Ovary (tissue), 9 donors: ENCODE data around the gene KCNG2. TPM values are rescaled to one million over a fixed set of nuclear protein-coding genes. Genes with fewer than 3 reads are reported as not detected.

Experiments
- DNase-seq, 5 donors: peaks; one replicate each; pipeline ENCODE4 v3.0.0-alpha.2; 2019 to 2020
- H3K27ac ChIP-seq, 2 donors: fragments of 200-600 bp; one replicate each; pipeline versions ENCODE4 v1.5.1 to v1.8.0; 2019 to 2022
- H3K27me3 ChIP-seq: fragments of 200-600 bp; one replicate; pipeline ENCODE4 v1.8.0; 2022
- H3K36me3 ChIP-seq: fragments of 200-600 bp; sonication (generic); one replicate; pipeline ENCODE4 v1.5.1; 2019
- H3K4me1 ChIP-seq: one replicate; pipeline ENCODE4 v1.8.1; 2013; ENCODE audit warnings: mild to moderate bottlenecking, moderate library complexity; ENCODE audit not compliant: insufficient read depth
- H3K4me3 ChIP-seq: fragments of 200-600 bp; sonication (generic); one replicate; pipeline ENCODE4 v1.5.1; 2017
- H3K9me3 ChIP-seq, 2 donors: fragments of 200-600 bp in 1 of 2; sonication (generic) in 1 of 2; one replicate each; pipeline versions ENCODE4 v1.5.1 to v1.8.1; 2013 to 2019; ENCODE audit warnings: mild to moderate bottlenecking in 1 of 2, moderate library complexity in 1 of 2
- CTCF ChIP-seq, 3 donors: fragments of 450-650 bp in 2 of 3; fragments of 200-600 bp in 1 of 3; IDR thresholded peaks; one replicate each; pipeline versions ENCODE4 v1.5.1 to v1.8.0; 2016 to 2022; ENCODE audit warnings: antibody characterized with exemption in 3 of 3, mild to moderate bottlenecking in 1 of 3
- EP300 ChIP-seq: sonication (generic); formaldehyde crosslinking; IDR thresholded peaks from one replicate; pipeline ENCODE4 v1.6.1; 2017; ENCODE audit warnings: antibody characterized with exemption
- POLR2A ChIP-seq: fragments of 450-650 bp; IDR thresholded peaks from one replicate; pipeline ENCODE4 v1.6.1; 2017; ENCODE audit warnings: antibody characterized with exemption, mild to moderate bottlenecking, moderate library complexity
- WGBS, 3 donors: extraction: QIAGEN DNeasy Blood & Tissue Kit in 1 of 3; methylation state at CpG; one replicate each; pipeline versions ENCODE4 v1.1.5 to v1.1.7; 2013 to 2017; 5-methylcytosine and 5-hydroxymethylcytosine counted together
- intact Hi-C, 4 donors: fragments of 100-400 bp; cut with DNase I; formaldehyde crosslinking; loops; one replicate each; pipeline versions ENCODE4 v1.11.0 to v1.15.1; 2022 to 2023
- polyA plus RNA-seq, 2 donors: library from polyadenylated mRNA; stranded (reverse); fragments of 200-250 nt in 1 of 2; fragments of 350-450 nt in 1 of 2; fragmentation: Illumina TruSeq in 1 of 2; extraction: RNeasy Lipid Tissue Mini Kit (QIAGEN cat#74804) in 1 of 2; gene quantifications; one replicate each; pipeline ENCODE4 v1.2.3, GENCODE V29; 2013 to 2014
- total RNA-seq, 7 donors: library from RNA; depleted of rRNA in 2 of 7; stranded (reverse); fragments of >200 nt in 2 of 7; fragmentation: NEBNext Ultra II Directional in 3 of 7; extraction: Animal tissue kit (Norgen Biotek cat#: 25700) in 3 of 7; gene quantifications; one replicate each; pipeline versions ENCODE4 v1.1.0 to v1.2.4, GENCODE V29; 2016 to 2023
- donor health status: DM: no; HTN: no; CAD: no; lungs with moderate emphysema.
- donor health status: DM: no; HTN: no; CAD: no.
- donor health status: Bipolar disorder and iron deficiency.
- donor health status: DM: yes; HTN: yes; CAD: no.
- donor health status: DM: no; HTN: no; CAD: no.
- donor health status: DM: yes; HTN: yes; CAD: no.

The KCNG2 gene
- total and polyA plus RNA-seq, 9 donors, result 0.10 to 0.80 (median 0.21) TPM; not detected in 3

- DNase-seq, result no peak
- intact Hi-C loops, result no loop called here
Measured at GRCh38 chr18:79872527-79873444, 75.0 kb downstream of the KCNG2 start.

GRCh38 chr18:79873449-79874110 lies 75.8 kb downstream of the KCNG2 start:
- intact Hi-C loops, result no loop called here
- Histone ChIP-seq H3K4me1 (no peaks in the 10 kb centered on the region), H3K27ac (no peak overlapping the region), H3K9me3 (no peaks in the 10 kb centered on the region), H3K36me3 (no peaks in the 10 kb centered on the region), H3K4me3 (no peak overlapping the region), H3K27me3 (no peaks in the 10 kb centered on the region)
- WGBS, 3 donors, result 31 to 41% (median 33%) methylated on average over 28 to 34 of the region's 34 CpGs
- DNase-seq, result peak in 1 of 5 donors; percentile 24
- TF ChIP-seq POLR2A (no peak), EP300 (no peak), CTCF (IDR thresholded peaks at IDR 0.05) (no peak)

More at GRCh38 chr18:79872527-79873444, 75.0 kb downstream of the KCNG2 start:
- no peaks in the 10 kb centered on the region for H3K9me3 ChIP-seq
- TF ChIP-seq POLR2A, result no peak
- no peak overlapping the region for H3K4me3 ChIP-seq
- H3K27ac ChIP-seq, result no peak overlapping the region
- no peaks in the 10 kb centered on the region for H3K27me3 ChIP-seq
- H3K36me3 ChIP-seq, result no peaks in the 10 kb centered on the region
- 22 to 32% (median 25%) methylated on average over 35 to 36 of the region's 36 CpGs for WGBS, 3 donors
- H3K4me1 ChIP-seq, result no peaks in the 10 kb centered on the region

GRCh38 chr18:79874553-79875530 lies 77.1 kb downstream of the KCNG2 start:
- Histone ChIP-seq H3K27me3 (no peaks in the 10 kb centered on the region), H3K4me3 (no peak overlapping the region), H3K4me1 (no peaks in the 10 kb centered on the region), H3K36me3 (no peaks in the 10 kb centered on the region), H3K9me3 (peaks cover 0 to 3% of the 10 kb centered on the region in 2 donors), H3K27ac (no peak overlapping the region)
- no peak for DNase-seq
- intact Hi-C loops, result no loop called here
- WGBS, 3 donors, result 78 to 88% (median 83%) methylated on average over 24 of the region's 24 CpGs
- TF ChIP-seq POLR2A, result no peak
- TF ChIP-seq CTCF (IDR thresholded peaks at IDR 0.05), result no peak

- no peak for DNase-seq
- intact Hi-C loops, result no loop called here
- WGBS, 3 donors, result 81 to 82% (median 82%) methylated on average over 15 of the region's 15 CpGs
- no peak overlapping the region for H3K4me3 ChIP-seq
- H3K9me3 ChIP-seq, result peaks cover 0 to 4% of the 10 kb centered on the region in 2 donors
- TF ChIP-seq EP300 (no peak), CTCF (IDR thresholded peaks at IDR 0.05) (no peak), POLR2A (no peak)
- H3K27ac ChIP-seq, result no peak overlapping the region
- H3K36me3 ChIP-seq, result no peaks in the 10 kb centered on the region
- H3K4me1 ChIP-seq, result no peaks in the 10 kb centered on the region
- H3K27me3 ChIP-seq, result no peaks in the 10 kb centered on the region
Measured at GRCh38 chr18:79875531-79875919, 77.8 kb downstream of the KCNG2 start.
